NCI-H1436 treated with DMSO at 0.1 percent for 48 hours (cell line): ENCODE data around the gene NSF.
"Not testable (repeated sequence)": the region's sequence is repeated elsewhere in the genome, so short reads cannot be mapped to it uniquely, and the experiment has no call there.

Experiments
- DNase-seq: peaks from one replicate; lab custom pipeline; 2025; lab: John Stamatoyannopoulos, UW

NSF gene

GRCh38 chr17:46590157-46591146, at the start of gene NSF:
TSS of gene NSF (plus strand) at chr17:46590669. CDS start at chr17:46590776, 107 bp downstream.
- DNase-seq, result not testable (repeated sequence)

GRCh38 chr17:46548607-46549006, 41.9 kb upstream of the NSF start:
- not testable (repeated sequence) for DNase-seq

- not testable (repeated sequence) for DNase-seq
Observed at GRCh38 chr17:46559155-46559554, 31.3 kb upstream of the NSF start.

GRCh38 chr17:46560048-46560447, 30.4 kb upstream of the NSF start:
- DNase-seq, result not testable (repeated sequence)

- DNase-seq, result not testable (repeated sequence)
Observed at GRCh38 chr17:46566284-46566683, 24.2 kb upstream of the NSF start.

- DNase-seq, result not testable (repeated sequence)
Observed at GRCh38 chr17:46566980-46567379, 23.5 kb upstream of the NSF start.

- not testable (repeated sequence) for DNase-seq
Observed at GRCh38 chr17:46571796-46572195, 18.7 kb upstream of the NSF start.

GRCh38 chr17:46579083-46580075, 11.1 kb upstream of the NSF start, which contains the start of gene ARL17A:
TSS of gene ARL17A (minus strand) at chr17:46579691. CDS start at chr17:46576322, 3,369 bp downstream.
- DNase-seq, result not testable (repeated sequence)

- not testable (repeated sequence) for DNase-seq
Observed at GRCh38 chr17:46580082-46580481, 10.4 kb upstream of the NSF start.

- DNase-seq, result not testable (repeated sequence)
Observed at GRCh38 chr17:46585444-46585843, 5.0 kb upstream of the NSF start.

- not testable (repeated sequence) for DNase-seq
Observed at GRCh38 chr17:46591332-46591731, 863 bp downstream of the NSF start.

- not testable (repeated sequence) for DNase-seq
Observed at GRCh38 chr17:46598344-46598931, 8.0 kb downstream of the NSF start.

- not testable (repeated sequence) for DNase-seq
Observed at GRCh38 chr17:46600767-46601166, 10.3 kb downstream of the NSF start.

- not testable (repeated sequence) for DNase-seq
Observed at GRCh38 chr17:46603125-46603524, 12.7 kb downstream of the NSF start.

- not testable (repeated sequence) for DNase-seq
Observed at GRCh38 chr17:46611304-46611703, 20.8 kb downstream of the NSF start.

GRCh38 chr17:46613876-46614275, 23.4 kb downstream of the NSF start:
- DNase-seq, result not testable (repeated sequence)

GRCh38 chr17:46617121-46617520, 26.7 kb downstream of the NSF start:
- not testable (repeated sequence) for DNase-seq

- not testable (repeated sequence) for DNase-seq
Observed at GRCh38 chr17:46618975-46619374, 28.5 kb downstream of the NSF start.

- not testable (repeated sequence) for DNase-seq
Observed at GRCh38 chr17:46623790-46624189, 33.3 kb downstream of the NSF start.

- DNase-seq, result not testable (repeated sequence)
Observed at GRCh38 chr17:46624726-46625125, 34.3 kb downstream of the NSF start.

GRCh38 chr17:46627452-46627851, 37.0 kb downstream of the NSF start:
- not testable (repeated sequence) for DNase-seq
